Posterior cingulate gyrus (tissue), 11 donors: ENCODE results near the gene CYFIP2.

Experiments used
- DNase-seq, 10 donors: peaks; one replicate each; pipeline versions ENCODE4 v3.0.0 to v3.0.0-alpha.2; 2020 to 2021; ENCODE audit warnings: mixed read lengths in 3 of 10
- intact Hi-C: fragments of 100-400 bp; cut with DNase I; formaldehyde crosslinking; loops from one replicate; pipeline ENCODE4 v1.15.1; 2023

The CYFIP2 gene

GRCh38 chr5:157311595-157311994, 45.7 kb downstream of the CYFIP2 start:
- no peak for DNase-seq
- intact Hi-C loops: loop anchor here (5.0 kb wide), 1 partner anchor 164 kb away; no protein-coding TSS in a partner anchor

DNA sequence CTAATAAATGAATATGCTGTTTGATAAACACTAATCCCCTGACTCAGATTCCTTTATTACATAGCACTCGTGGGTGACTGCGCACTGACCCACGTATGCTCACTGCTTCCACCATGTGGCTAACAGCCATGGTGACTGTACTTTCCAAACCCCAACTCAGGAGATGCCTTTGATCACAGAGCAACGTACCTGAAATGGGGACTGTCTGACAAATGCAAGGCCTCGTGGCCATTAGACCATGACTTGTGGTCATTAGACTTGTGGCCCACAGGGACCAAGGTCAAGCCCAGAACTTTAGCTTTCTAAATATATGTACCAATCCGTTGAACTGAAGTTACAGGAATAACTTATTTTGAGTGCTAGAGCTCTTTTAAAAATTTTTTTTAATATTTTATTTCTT, 46.6 kb downstream of the CYFIP2 start:
- intact Hi-C loops: loop anchor here (1.0 to 5.0 kb wide), 2 partner anchors 59 to 165 kb away; no protein-coding TSS in a partner anchor
- DNase-seq: peak in 6 of 10 donors; percentile 42 to 90 (median 53)

DNA sequence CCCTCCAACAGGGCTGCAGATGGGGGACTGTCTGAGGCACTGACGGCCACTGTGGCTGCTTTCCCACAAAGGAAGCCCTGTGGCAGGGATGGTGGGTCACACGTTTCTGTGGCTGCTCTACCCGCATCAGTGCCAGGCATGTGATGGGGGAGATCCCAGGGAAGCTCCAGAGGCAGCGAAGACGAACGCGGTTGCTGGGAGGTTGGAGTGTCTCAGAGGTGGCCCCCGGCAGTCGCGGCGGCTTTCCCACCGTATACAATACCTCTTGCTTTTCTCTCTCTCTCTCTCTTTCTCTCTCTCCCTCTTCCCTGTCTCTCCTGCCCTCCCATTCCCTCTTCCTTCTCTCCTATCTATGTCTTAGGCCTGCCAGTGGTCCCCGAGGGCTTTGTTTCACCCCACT, 56.7 kb downstream of the CYFIP2 start:
- intact Hi-C loops: no loop called here
- DNase-seq: no peak

GRCh38 chr5:157323107-157323706, 57.3 kb downstream of the CYFIP2 start:
- intact Hi-C loops: no loop called here
- DNase-seq: no peak

DNA sequence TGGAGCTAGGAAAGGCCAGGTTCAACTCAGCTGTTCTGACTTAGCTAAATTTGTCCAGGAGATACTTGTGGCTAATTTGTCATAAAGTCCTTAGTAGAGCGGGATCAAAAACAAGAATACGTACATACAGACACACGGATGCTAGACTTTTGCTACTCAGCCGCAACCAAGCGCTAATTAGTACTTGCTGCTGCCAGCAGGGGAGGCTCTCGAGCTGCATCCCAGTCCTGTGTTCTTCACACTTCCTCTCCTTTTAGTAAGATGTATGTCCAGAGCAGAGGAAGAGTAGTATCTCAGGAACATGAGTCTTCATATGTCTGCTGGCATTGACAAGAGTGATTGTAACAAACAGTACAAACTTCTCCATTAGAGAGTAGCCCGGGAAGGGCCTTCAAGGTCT, 58.3 kb downstream of the CYFIP2 start:
- intact Hi-C loops: no loop called here
- DNase-seq: no peak

DNA sequence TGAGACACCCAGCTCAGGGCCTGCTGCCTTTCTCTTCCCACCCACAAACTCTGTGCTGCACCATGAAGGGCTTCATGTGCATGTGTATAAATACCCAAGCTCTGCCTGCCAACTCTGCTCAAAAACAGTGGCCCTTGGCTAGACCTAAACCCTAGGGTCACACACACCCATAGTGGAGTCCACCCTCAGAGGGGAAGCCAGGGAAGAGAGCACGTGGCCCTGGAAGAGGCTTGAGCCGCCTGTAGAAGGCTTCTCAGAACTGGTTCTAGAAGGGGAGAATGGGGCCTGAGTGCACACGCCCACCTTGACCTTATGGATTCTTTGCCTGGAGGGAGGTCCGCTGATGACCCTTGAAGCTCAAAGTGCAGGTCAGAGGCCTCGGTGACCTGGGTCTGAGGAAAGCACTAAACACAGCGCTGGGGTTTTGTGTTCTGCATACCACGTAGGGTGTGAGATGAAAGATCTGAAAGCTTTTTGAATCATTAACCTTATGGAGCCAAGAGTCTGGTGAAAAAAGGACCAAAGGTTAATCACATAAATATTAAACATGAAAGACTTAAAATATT, 60.6 kb downstream of the CYFIP2 start:
- DNase-seq: no peak
- intact Hi-C loops: loop anchor here (5.0 kb wide), 1 partner anchor 151 kb away; no protein-coding TSS in a partner anchor

DNA sequence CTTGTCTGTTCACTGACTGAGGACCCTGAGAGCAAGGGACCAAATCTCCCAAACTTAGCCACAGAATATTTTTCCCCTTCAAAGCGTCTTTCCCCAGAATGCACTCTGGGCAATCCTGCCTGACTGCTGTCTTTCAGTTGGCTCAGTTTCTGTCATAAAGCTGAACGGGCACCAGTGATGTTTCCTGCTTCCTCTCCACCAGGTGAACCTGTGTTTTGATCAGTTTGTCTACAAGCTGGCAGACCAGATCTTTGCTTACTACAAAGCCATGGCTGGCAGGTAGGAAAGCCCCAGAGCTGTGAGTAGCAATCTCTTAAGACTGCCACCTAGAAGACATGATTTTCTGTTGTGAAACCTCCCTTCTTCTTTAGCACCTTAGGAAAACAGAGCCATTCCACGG, 61.8 kb downstream of the CYFIP2 start:
- intact Hi-C loops: loop anchor here (1.0 to 5.0 kb wide), 2 partner anchors 150 to 391 kb away; no protein-coding TSS in a partner anchor
- no peak for DNase-seq

GRCh38 chr5:157328277-157328912, 62.5 kb downstream of the CYFIP2 start:
- DNase-seq: peak in 8 of 10 donors; percentile 42 to 95 (median 64)
- intact Hi-C loops: loop anchor here (1.0 to 5.0 kb wide), 2 partner anchors 149 to 390 kb away; no protein-coding TSS in a partner anchor

- DNase-seq: no peak
- intact Hi-C loops: no loop called here
Measured at GRCh38 chr5:157331807-157332206, 65.9 kb downstream of the CYFIP2 start.

GRCh38 chr5:157335534-157336422, 69.9 kb downstream of the CYFIP2 start:
- intact Hi-C loops: no loop called here
- no peak for DNase-seq

DNA sequence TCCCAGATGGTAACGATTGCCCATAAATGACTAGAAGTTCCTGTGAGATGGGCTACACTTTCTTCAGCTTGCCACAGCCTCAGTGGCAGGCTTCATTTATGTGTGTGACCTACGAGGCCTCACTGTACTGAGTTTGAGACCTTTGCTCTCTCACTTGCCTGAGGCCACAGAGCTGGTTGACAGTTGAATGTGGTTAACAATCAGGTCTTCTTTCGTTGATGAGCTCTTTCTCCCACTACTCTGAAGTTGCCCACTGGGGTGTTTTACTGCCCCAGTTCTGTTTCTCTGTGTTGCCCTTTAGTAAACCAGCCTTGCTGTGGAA, 70.5 kb downstream of the CYFIP2 start:
- no peak for DNase-seq
- intact Hi-C loops: no loop called here

DNA sequence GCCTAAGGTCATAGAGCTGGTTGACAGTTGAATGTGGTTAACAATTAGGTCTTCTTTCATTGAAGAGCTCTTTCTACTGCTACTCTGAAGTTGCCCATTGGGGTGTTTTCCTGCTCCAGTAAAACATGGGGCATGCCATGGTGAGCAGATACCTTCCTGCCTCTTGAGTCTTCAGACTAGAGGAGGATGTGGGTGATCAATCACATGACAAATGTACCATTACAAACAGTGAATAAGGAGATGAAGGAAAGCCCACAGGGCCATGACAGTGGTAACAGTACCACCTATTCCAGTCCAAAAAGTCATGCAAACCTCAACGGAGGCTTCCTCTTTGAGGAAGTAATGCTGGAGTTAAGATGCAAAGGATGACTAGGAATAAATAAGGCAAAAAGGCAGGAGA, 73.5 kb downstream of the CYFIP2 start:
- DNase-seq: no peak
- intact Hi-C loops: no loop called here

GRCh38 chr5:157342822-157343402, 77.0 kb downstream of the CYFIP2 start:
- intact Hi-C loops: no loop called here
- DNase-seq: peak in 3 of 10 donors; percentile 26 to 88 (median 84)

DNA sequence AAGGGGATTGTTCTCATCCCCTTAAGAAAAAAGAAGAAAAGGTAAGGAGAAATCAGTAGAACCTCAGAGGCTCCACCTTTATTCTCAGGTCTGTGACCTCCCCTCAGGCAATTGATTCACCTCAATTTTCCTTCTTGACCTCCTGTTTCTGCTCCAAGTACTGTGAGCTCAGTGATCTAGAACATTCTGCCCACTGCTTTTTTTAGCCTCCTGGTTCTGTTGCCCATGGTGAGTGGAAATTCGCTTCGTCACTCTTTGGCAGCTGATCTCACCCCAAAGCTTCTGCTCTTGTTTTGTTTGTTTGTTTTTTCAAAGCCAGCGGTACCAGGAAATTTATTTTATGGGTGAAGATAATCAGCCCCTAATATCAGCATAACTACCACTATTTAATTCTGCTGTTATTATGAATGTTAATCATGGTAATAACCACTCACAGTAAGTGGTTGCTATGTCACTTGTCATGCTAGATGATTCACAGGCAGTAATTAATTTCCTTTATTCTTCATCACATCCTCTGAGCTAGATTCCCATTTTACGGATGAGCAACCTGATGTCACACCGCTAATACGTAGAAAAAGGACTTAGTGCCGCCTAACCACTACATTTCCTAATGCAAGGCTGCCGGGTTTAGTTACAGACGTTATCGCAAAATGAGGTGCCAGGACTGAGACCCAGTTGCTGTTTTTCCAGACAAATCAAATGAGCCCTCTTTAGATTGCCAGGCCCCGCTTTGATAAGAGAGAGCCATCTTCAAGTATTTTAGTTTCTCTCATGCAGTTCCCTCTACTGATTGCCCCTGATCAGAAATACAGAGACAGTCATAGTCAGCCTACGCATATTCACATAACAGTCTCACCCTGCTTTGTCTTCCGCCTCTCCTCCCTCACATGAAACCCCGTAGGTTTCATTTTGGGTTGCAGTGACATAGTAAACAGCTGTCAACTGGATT, 78.2 kb downstream of the CYFIP2 start:
- intact Hi-C loops: no loop called here
- DNase-seq: no peak

- intact Hi-C loops: no loop called here
- no peak for DNase-seq
Measured at GRCh38 chr5:157345067-157345466, 79.1 kb downstream of the CYFIP2 start.

GRCh38 chr5:157345485-157345884, 79.6 kb downstream of the CYFIP2 start:
- DNase-seq: peak in 3 of 10 donors; percentile 21 to 91 (median 52)

DNA sequence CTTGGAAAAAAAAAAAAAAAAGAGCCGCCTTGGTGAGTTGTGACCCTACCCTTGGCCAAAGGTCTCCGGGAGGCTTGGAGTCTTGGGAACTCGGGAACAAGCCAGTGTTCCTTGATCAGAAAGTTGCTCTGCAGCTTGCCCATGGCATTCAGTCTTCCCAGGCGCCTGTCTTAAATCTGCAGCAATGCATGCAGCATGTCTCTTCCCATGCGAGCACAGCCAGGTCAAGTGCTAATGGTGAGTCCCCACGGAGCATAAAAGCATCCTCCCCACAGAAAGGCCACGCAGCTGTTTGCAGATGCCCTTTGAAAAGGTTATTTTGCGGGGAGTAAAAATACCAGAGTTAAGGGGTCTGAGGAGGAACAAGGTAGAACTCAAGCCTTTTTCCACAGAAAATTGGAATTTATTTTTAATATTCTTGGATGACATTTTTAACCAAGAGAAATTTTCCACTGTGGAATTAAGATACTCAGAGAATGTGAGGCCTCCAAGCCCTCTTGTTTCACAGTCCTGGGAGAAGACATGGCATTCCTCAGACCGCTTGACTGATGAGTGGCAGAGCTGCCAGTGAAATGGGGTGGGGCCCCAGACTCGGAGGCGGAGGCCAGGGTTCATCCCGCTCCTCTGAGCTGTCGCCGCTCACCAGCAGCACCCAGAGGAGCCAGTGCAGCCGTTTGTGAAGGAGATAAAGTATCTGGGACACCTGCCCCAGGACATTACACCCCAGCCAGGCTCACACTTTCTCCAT, 81.6 kb downstream of the CYFIP2 start:
- intact Hi-C loops: no loop called here
- no peak for DNase-seq

More at GRCh38 chr5:157345485-157345884, 79.6 kb downstream of the CYFIP2 start:
- intact Hi-C loops: no loop called here

GRCh38 chr5:157348049-157348400, 82.1 kb downstream of the CYFIP2 start:
- no peak for DNase-seq
- intact Hi-C loops: no loop called here
